Stomach (tissue), 9 donors: ENCODE results near the gene EXPH5. TPM values are rescaled to one million over a fixed set of nuclear protein-coding genes. Genes with fewer than 3 reads are reported as not detected.
A peak's percentile ranks its signal among the peaks of the same experiment; 100 is the strongest.

Source experiments
- DNase-seq, 2 donors: peaks; one replicate each; pipeline versions ENCODE4 v3.0.0 to v3.0.0-alpha.2; 2013 to 2019
- H3K27ac ChIP-seq, 5 donors: fragments of 200-600 bp in 4 of 5; sonication (generic) in 4 of 5; one replicate each; pipeline ENCODE4 v1.5.1; 2013 to 2019; ENCODE audit warnings: mild to moderate bottlenecking in 1 of 5, moderate library complexity in 1 of 5
- H3K27me3 ChIP-seq, 3 donors: fragments of 200-600 bp; sonication (generic); one replicate each; pipeline ENCODE4 v1.5.1; 2017 to 2019; ENCODE audit warnings: mixed run types in 1 of 3
- H3K36me3 ChIP-seq, 4 donors: fragments of 200-600 bp; sonication (generic); 1 replicate in 3 of 4; 2 replicates in 1 of 4; pipeline ENCODE4 v1.5.1; 2016 to 2019
- H3K4me1 ChIP-seq, 4 donors: fragments of 200-600 bp; sonication (generic); one replicate each; pipeline ENCODE4 v1.5.1; 2016 to 2019
- H3K4me3 ChIP-seq, 4 donors: fragments of 200-600 bp; sonication (generic) in 3 of 4; one replicate each; pipeline ENCODE4 v1.5.1; 2016 to 2019; ENCODE audit warnings: mild to moderate bottlenecking in 1 of 4
- H3K9me3 ChIP-seq, 4 donors: fragments of 200-600 bp; sonication (generic); one replicate each; pipeline ENCODE4 v1.5.1; 2016 to 2019
- CTCF ChIP-seq, 7 experiments: fragments of 450-650 bp in 4 of 7; fragments of 200-600 bp in 3 of 7; sonication (generic) in 3 of 7; IDR thresholded peaks; one replicate each; pipeline ENCODE4 v1.5.1; 2016 to 2019; ENCODE audit warnings: antibody characterized with exemption in 7 of 7, control low read depth in 2 of 7, mild to moderate bottlenecking in 1 of 7
- EP300 ChIP-seq: sonication (generic); formaldehyde crosslinking; IDR thresholded peaks from one replicate; pipeline ENCODE4 v1.6.1; 2017; ENCODE audit warnings: antibody characterized with exemption
- POLR2A ChIP-seq, 4 donors: fragments of 450-650 bp; IDR thresholded peaks; one replicate each; pipeline ENCODE4 v1.6.1; 2016; ENCODE audit warnings: antibody characterized with exemption in 4 of 4, control low read depth in 2 of 4, mild to moderate bottlenecking in 1 of 4, moderate library complexity in 1 of 4
- POLR2AphosphoS5 ChIP-seq, 3 donors: sonication (generic); formaldehyde crosslinking; IDR thresholded peaks; one replicate each; pipeline ENCODE4 v1.6.1; 2016; ENCODE audit warnings: antibody characterized with exemption in 3 of 3
- WGBS, 5 donors: extraction: QIAGEN DNeasy Blood & Tissue Kit in 3 of 5; methylation state at CpG; one replicate each; pipeline versions ENCODE4 v1.1.5 to v1.1.7; 2013 to 2018; 5-methylcytosine and 5-hydroxymethylcytosine counted together
- intact Hi-C: fragments of 100-400 bp; cut with DNase I; formaldehyde crosslinking; loops from one replicate; pipeline ENCODE4 v1.15.1; 2023; ENCODE audit warnings: low total_unique reads
- polyA plus RNA-seq, 3 donors: library from polyadenylated mRNA; stranded (reverse); fragments of 200-250 nt; gene quantifications; one replicate each; pipeline ENCODE4 v1.2.3, GENCODE V29; 2013
- total RNA-seq, 5 donors: library from RNA; depleted of rRNA; stranded (reverse); fragments of >200 nt; gene quantifications; one replicate each; pipeline versions ENCODE4 v1.1.0 to v1.2.3, GENCODE V29; 2014 to 2016
- donor health status: healthy with polysubstance abuse.
- donor health status: Bipolar disorder and iron deficiency.
- donor health status: healthy.

Gene EXPH5
- total and polyA plus RNA-seq, 8 donors = 0.75 to 23.7 (median 12.0) TPM

- intact Hi-C loops = no loop called here
- Histone ChIP-seq H3K27me3 (no peaks in the 10 kb centered on the region), H3K27ac (no peak overlapping the region), H3K4me1 (no peaks in the 10 kb centered on the region), H3K9me3 (peaks cover 0 to 7% (median 2%) of the 10 kb centered on the region in 4 donors), H3K4me3 (no peak overlapping the region), H3K36me3 (no peaks in the 10 kb centered on the region)
- WGBS, 5 donors = 90 to 98% (median 97%) methylated on average over 6 to 10 of the region's 10 CpGs
- TF ChIP-seq POLR2A (IDR thresholded peaks at IDR 0.05) (no peak), POLR2AphosphoS5 (IDR thresholded peaks at IDR 0.05) (no peak), EP300 (no peak), CTCF (IDR thresholded peaks at IDR 0.05) (no peak)
- DNase-seq = no peak
Measured at GRCh38 chr11:108628326-108628725, 34.8 kb upstream of the EXPH5 start.

DNA sequence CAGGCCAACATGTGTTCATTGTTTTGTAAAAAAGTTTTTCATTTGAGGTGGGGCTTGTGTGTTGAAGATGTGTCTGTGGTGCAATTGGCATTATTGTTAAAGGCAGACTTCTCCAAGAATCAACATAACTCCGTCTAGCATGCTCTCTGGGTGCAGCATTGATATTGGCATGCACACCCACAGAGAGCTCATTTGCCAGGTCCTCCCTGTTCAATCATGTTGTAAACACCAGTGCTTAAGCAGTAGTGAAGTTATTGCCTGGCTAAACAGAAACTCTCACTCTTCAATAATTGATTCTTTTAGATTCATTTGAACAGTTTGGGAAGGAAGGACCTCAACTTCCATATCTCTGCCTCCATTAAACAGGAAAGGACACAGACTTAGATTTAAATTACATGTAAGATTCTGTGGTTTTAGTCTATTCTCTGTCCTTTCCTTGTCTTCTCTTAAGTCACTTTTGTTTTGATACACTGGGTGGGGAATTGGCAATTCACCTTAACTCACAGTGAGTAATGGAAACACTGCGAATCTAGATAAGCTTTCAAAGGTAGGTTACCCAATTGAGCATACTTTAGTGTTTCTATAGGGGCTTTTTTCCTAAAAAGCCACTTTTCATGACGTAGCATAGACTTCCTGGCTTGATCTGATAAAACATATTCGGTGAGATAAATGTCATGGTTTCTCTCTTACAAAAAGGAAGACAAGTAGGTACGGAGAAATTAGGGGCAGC is 30.8 kb upstream of the EXPH5 start:
- no peak for DNase-seq
- peaks cover 0 to 7% (median 2%) of the 10 kb centered on the region in 4 donors for H3K9me3 ChIP-seq
- H3K36me3 ChIP-seq = no peaks in the 10 kb centered on the region
- H3K27me3 ChIP-seq = no peaks in the 10 kb centered on the region
- intact Hi-C loops = no loop called here
- H3K4me1 ChIP-seq = no peaks in the 10 kb centered on the region
- 42 to 57% (median 54%) methylated on average over 5 of the region's 5 CpGs for WGBS, 5 donors
- H3K27ac ChIP-seq = peak overlapping the region in 1 of 5 donors; percentile 17
- no peak overlapping the region for H3K4me3 ChIP-seq
- TF ChIP-seq CTCF (IDR thresholded peaks at IDR 0.05) = peak in 1 of 7 experiments; percentile 3
- no peak for TF ChIP-seq POLR2A (IDR thresholded peaks at IDR 0.05)
- no peak for TF ChIP-seq EP300

DNA sequence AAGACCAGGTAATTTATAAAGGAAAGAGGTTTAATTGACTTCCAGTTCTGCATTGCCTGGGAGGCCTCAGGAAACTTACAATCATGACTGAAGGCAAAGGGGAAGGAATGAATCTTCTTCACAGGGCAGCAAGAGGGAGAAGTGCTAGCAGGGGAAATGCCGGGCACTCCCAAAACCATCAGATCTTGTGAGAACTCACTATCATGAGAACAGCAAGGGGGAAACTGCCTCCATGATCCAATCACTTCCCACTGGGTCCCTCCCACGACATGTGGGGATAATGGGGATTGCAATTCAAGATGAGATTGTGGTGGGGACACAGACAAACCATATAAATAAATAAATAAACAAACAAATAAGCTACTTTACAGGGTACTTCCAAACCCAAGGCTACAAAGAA is 28.8 kb upstream of the EXPH5 start:
- H3K9me3 ChIP-seq = no peaks in the 10 kb centered on the region
- no peaks in the 10 kb centered on the region for H3K4me1 ChIP-seq
- no peak overlapping the region for H3K27ac ChIP-seq
- 76 to 85% (median 82%) methylated on average over 2 of the region's 2 CpGs for WGBS, 5 donors
- H3K27me3 ChIP-seq = no peaks in the 10 kb centered on the region
- DNase-seq = no peak
- intact Hi-C loops = no loop called here
- no peak for TF ChIP-seq POLR2A (IDR thresholded peaks at IDR 0.05)
- no peak for TF ChIP-seq EP300
- TF ChIP-seq POLR2AphosphoS5 (IDR thresholded peaks at IDR 0.05) = no peak
- no peak for TF ChIP-seq CTCF (IDR thresholded peaks at IDR 0.05)
- H3K36me3 ChIP-seq = no peaks in the 10 kb centered on the region
- H3K4me3 ChIP-seq = no peak overlapping the region

- H3K27ac ChIP-seq = no peak overlapping the region
- no peak for DNase-seq
- 74 to 88% (median 86%) methylated on average over 2 of the region's 2 CpGs for WGBS, 5 donors
- H3K27me3 ChIP-seq = no peaks in the 10 kb centered on the region
- no peak overlapping the region for H3K4me3 ChIP-seq
- TF ChIP-seq CTCF (IDR thresholded peaks at IDR 0.05) (no peak), EP300 (no peak), POLR2A (IDR thresholded peaks at IDR 0.05) (no peak), POLR2AphosphoS5 (IDR thresholded peaks at IDR 0.05) (no peak)
- no peaks in the 10 kb centered on the region for H3K36me3 ChIP-seq
- no peaks in the 10 kb centered on the region for H3K4me1 ChIP-seq
- no peaks in the 10 kb centered on the region for H3K9me3 ChIP-seq
- intact Hi-C loops = no loop called here
Measured at GRCh38 chr11:108620958-108621772, 27.6 kb upstream of the EXPH5 start.
